Measurements from ENCODE around the gene CCNL2. TPM values are rescaled to one million over a fixed set of nuclear protein-coding genes. Genes with fewer than 3 reads are reported as not detected.

The CCNL2 gene
- total and polyA plus RNA-seq, 2 donors (not counting 1 experiment from before 2014, with no cell fraction given), result 263 to 347 TPM

DNA sequence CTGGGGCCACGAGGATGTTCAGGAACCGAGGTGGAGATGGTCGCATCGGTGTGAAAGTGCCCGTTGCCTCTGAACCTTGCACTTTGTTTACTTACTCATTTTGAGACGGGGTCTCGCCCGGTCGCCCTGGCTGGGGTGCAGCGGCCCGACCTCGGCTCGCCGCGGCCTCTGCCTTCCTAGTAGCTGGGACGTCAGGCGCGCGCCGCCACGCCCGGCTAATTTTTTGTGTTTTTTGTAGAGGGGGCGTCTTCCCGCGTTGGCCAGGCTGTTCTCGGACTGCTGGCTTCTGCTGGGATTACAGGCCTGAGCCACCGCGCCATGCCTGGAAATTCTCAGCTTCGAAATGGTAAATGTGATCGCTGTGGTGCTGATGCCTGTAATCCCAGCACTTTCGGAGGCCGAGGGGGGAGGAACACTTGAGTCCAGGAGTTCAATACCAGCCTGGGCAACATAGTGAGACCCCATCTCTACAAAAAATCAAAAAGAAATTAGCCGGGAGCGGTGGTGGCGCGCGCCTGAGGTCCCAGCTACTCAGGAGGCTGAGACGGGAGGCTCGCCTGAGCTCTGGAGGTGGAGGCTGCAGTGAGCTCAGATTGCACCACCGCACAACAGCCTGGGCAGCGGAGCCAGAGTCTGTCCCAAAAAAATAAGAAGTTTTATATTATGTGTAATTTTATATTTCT lies 8.6 kb upstream of the CCNL2 start:
- ChIA-PET CTCF (interaction anchor here (0.9 to 1.7 kb wide), 3 partner anchors 9 to 36 kb away, joined by 3 to 8 read pairs (median 5); partner anchors contain the start of gene CCNL2), POLR2A (interaction anchor here (0.6 to 1.9 kb wide), 6 partner anchors 9 to 134 kb away, joined by 3 to 8 read pairs (median 4); partner anchors contain the start of genes AURKAIP1, CCNL2 and UBE2J2)
- 6% methylated on average over 34 of the region's 41 CpGs for WGBS (ENCODE audit: insufficient coverage)
- TF ChIP-seq, protein P1, sequence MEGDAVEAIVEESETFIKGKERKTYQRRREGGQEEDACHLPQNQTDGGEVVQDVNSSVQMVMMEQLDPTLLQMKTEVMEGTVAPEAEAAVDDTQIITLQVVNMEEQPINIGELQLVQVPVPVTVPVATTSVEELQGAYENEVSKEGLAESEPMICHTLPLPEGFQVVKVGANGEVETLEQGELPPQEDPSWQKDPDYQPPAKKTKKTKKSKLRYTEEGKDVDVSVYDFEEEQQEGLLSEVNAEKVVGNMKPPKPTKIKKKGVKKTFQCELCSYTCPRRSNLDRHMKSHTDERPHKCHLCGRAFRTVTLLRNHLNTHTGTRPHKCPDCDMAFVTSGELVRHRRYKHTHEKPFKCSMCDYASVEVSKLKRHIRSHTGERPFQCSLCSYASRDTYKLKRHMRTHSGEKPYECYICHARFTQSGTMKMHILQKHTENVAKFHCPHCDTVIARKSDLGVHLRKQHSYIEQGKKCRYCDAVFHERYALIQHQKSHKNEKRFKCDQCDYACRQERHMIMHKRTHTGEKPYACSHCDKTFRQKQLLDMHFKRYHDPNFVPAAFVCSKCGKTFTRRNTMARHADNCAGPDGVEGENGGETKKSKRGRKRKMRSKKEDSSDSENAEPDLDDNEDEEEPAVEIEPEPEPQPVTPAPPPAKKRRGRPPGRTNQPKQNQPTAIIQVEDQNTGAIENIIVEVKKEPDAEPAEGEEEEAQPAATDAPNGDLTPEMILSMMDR (IDR thresholded peaks at IDR 0.05), result no peak
- no peak for TF ChIP-seq EZH2 (IDR thresholded peaks at IDR 0.05; ENCODE audit: borderline replicate concordance, insufficient read depth, low read depth, low read length, poor library complexity, severe bottlenecking)
- Mint-ChIP-seq H3K27ac (peak overlapping the region; percentile 91), H3K4me1 (peaks cover 36% of the 10 kb centered on the region), H3K27me3 (no peaks in the 10 kb centered on the region), H3K9me3 (ENCODE audit: insufficient read depth) (no peaks in the 10 kb centered on the region), H3K4me3 (peak overlapping the region; percentile 86)
- no peak for DNase-seq
- intact Hi-C loops (cut with micrococcal nuclease), result loop anchor here (1.0 to 2.0 kb wide), 5 partner anchors 8 to 97 kb away; partner anchors contain the start of genes ATAD3B, AURKAIP1 and CCNL2
- Histone ChIP-seq H3K36me3 (replicated peaks in 1 of 2; ENCODE audit: control extremely low read depth in 1 of 2, control insufficient read depth in 1 of 2, extremely low read depth in 1 of 2, insufficient read depth in 2 of 2, low read length in 1 of 2) (peaks cover 0 to 21% of the 10 kb centered on the region in 2 experiments), H3K27ac (ENCODE audit: low read length in 2 of 2) (peak overlapping the region; percentile 69 to 87), H3K4me3 (ENCODE audit: control extremely low read depth in 1 of 5, extremely low read depth in 1 of 5, insufficient read depth in 1 of 5, low read depth in 2 of 5, low read length in 4 of 5) (peak overlapping the region; percentile 70 to 98 (median 90)), H3K27me3 (replicated peaks in 1 of 4; ENCODE audit: control extremely low read depth in 1 of 4, control insufficient read depth in 3 of 4, insufficient read depth in 4 of 4, low read length in 3 of 4) (no peaks in the 10 kb centered on the region), H3K9me3 (ENCODE audit: control extremely low read depth in 1 of 3, control insufficient read depth in 2 of 3, insufficient read depth in 1 of 3, low read length in 2 of 3) (no peaks in the 10 kb centered on the region), H3K9ac (ENCODE audit: low read length) (peak overlapping the region; percentile 87), H3K4me1 (ENCODE audit: control insufficient read depth in 2 of 2, insufficient read depth in 2 of 2, low read length in 2 of 2) (peaks cover 21 to 26% of the 10 kb centered on the region in 2 donors), H3K79me2 (ENCODE audit: control insufficient read depth, insufficient read depth, low read length) (peaks cover 62% of the 10 kb centered on the region), H4K20me1 (ENCODE audit: control insufficient read depth, insufficient read depth, low read length, poor library complexity, severe bottlenecking) (peaks cover 30% of the 10 kb centered on the region), H2AFZ (ENCODE audit: insufficient read depth, low read depth, low read length, poor library complexity, severe bottlenecking) (peak overlapping the region; percentile 77), H3K4me2 (replicated peaks; ENCODE audit: low read depth, low read length, poor library complexity, severe bottlenecking) (peak overlapping the region; percentile 98)
- ATAC-seq (ENCODE audit: low read depth), result peak; percentile 11
